Thyroid gland (tissue), 4 donors: ENCODE measurements around the gene FGF3. TPM values are rescaled to one million over a fixed set of nuclear protein-coding genes. Genes with fewer than 3 reads are reported as not detected.

ENCODE experiments used
- DNase-seq, 2 donors: peaks; one replicate each; pipeline ENCODE4 v3.0.0-alpha.2; 2019
- H3K27ac ChIP-seq, 3 donors: fragments of 200-600 bp; sonication (generic); 1 replicate in 2 of 3; 2 replicates in 1 of 3; pipeline ENCODE4 v1.5.1; 2016 to 2019; ENCODE audit warnings: mild to moderate bottlenecking in 1 of 3, moderate library complexity in 1 of 3
- H3K27me3 ChIP-seq: fragments of 200-600 bp; sonication (generic); one replicate; pipeline ENCODE4 v1.5.1; 2019
- H3K36me3 ChIP-seq, 2 donors: fragments of 200-600 bp; sonication (generic); one replicate each; pipeline ENCODE4 v1.5.1; 2016 to 2019
- H3K4me1 ChIP-seq, 2 donors: fragments of 200-600 bp; sonication (generic); one replicate each; pipeline ENCODE4 v1.5.1; 2017 to 2019
- H3K4me3 ChIP-seq, 3 donors: fragments of 200-600 bp; sonication (generic); replicated peaks in 1 of 3; 1 replicate in 2 of 3; 2 replicates in 1 of 3; pipeline ENCODE4 v1.5.1; 2016; ENCODE audit warnings: mild to moderate bottlenecking in 1 of 3
- H3K9me3 ChIP-seq: fragments of 200-600 bp; sonication (generic); one replicate; pipeline ENCODE4 v1.5.1; 2017
- POLR2A ChIP-seq, 2 donors: fragments of 450-650 bp; IDR thresholded peaks; one replicate each; pipeline ENCODE4 v1.6.1; 2017; ENCODE audit warnings: antibody characterized with exemption in 2 of 2, mild to moderate bottlenecking in 2 of 2, moderate library complexity in 1 of 2
- WGBS, 2 donors: methylation state at CpG; one replicate each; pipeline ENCODE4 v1.1.5; 2017; 5-methylcytosine and 5-hydroxymethylcytosine counted together
- intact Hi-C: fragments of 100-400 bp; cut with DNase I; formaldehyde crosslinking; loops from one replicate; pipeline ENCODE4 v1.15.1; 2023
- total RNA-seq, 4 donors: library from RNA; depleted of rRNA; stranded (reverse); fragments of >200 nt; gene quantifications; one replicate each; pipeline ENCODE4 v1.2.3, GENCODE V29; 2016
- TF ChIP-seq, protein P1 (sequence below), 6 experiments: fragments of 200-600 bp in 3 of 6; fragments of 450-650 bp in 3 of 6; sonication (generic) in 3 of 6; IDR thresholded peaks; one replicate each; pipeline ENCODE4 v1.5.1; 2016 to 2019; ENCODE audit warnings: antibody characterized with exemption in 6 of 6, mild to moderate bottlenecking in 2 of 6, inconsistent platforms in 1 of 6, moderate library complexity in 1 of 6

FGF3 gene
- not detected for total RNA-seq

DNA sequence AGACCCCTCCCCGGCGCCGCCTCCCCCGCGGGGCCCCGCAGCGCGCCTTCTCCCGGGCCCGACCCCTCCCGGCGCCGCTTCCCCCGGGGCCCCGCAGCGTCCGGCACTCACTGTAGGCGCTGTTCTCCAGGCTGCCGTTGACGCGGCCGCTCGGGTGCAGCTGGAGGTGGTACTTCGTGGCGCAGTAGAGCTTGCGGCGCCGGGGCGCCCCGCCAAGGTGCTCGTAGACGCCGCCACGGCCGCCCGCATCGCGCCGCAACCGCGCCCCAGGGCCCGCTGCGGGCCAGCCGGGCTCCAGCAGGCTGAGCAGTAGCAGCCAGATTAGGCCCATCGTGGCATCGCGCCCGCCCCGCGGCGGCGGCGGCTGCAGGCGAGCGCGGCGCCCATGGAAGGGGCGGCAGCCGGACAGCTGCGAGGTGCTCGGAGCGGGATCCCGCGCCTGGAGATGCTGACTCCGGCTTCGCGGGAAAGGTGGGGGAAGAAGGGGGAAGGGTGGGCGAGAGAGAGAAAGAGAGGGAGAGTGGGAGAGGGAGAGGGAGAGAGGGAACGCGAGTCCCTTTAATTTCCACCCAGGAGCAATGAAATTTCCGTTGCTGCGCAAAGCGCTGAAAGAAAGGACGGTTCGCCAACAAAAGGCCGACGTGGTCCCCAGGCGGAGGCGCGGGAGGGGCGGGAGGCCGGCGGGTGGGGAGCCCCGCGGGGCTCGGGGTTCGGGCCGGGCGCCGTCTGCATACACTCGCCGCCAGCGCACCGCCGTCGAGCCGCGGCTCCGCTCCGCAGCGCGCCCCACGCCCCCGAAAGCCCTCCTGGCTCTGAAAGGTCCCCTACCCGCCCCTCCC, at the start of gene FGF3:
FGF3 (minus strand) TSS at position 814 of the 839 bp plus-strand sequence; CDS start at position 331, 483 bp downstream.
- TF ChIP-seq, protein P1, sequence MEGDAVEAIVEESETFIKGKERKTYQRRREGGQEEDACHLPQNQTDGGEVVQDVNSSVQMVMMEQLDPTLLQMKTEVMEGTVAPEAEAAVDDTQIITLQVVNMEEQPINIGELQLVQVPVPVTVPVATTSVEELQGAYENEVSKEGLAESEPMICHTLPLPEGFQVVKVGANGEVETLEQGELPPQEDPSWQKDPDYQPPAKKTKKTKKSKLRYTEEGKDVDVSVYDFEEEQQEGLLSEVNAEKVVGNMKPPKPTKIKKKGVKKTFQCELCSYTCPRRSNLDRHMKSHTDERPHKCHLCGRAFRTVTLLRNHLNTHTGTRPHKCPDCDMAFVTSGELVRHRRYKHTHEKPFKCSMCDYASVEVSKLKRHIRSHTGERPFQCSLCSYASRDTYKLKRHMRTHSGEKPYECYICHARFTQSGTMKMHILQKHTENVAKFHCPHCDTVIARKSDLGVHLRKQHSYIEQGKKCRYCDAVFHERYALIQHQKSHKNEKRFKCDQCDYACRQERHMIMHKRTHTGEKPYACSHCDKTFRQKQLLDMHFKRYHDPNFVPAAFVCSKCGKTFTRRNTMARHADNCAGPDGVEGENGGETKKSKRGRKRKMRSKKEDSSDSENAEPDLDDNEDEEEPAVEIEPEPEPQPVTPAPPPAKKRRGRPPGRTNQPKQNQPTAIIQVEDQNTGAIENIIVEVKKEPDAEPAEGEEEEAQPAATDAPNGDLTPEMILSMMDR (IDR thresholded peaks at IDR 0.05) = no peak
- no peak for TF ChIP-seq POLR2A (IDR thresholded peaks at IDR 0.05)
- H3K27me3 ChIP-seq = peaks cover 5% of the 10 kb centered on the region
- intact Hi-C loops = no loop called here
- WGBS, 2 donors = 2 to 3% methylated on average over 25 to 52 of the region's 105 CpGs
- H3K27ac ChIP-seq = no peak within 1 kb of the TSS
- no peak within 1 kb of the TSS for H3K4me3 ChIP-seq
- no peak for DNase-seq
- H3K4me1 ChIP-seq = no peaks in the 10 kb centered on the region
- H3K36me3 ChIP-seq = no peaks in the 10 kb centered on the region
- no peaks in the 10 kb centered on the region for H3K9me3 ChIP-seq

DNA sequence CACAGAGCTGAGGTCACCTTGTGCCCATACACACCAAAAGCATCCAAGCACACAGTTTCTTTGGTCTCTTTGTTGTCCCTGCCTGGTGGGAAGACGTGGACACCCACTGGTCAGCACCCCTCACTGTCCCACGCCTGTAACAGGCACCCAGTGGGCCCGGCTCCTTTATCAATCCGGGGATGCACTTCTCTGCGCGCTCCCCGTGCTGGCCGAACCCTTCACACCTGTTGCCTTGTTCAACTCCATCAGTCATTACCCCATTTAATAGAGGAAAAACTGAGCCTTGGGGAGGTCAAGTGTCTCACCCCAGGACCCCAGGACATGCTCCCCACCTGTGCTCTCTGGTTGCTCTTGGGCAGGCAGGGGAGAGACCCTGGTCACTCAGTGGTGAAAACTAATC, 49.7 kb upstream of the FGF3 start:
- H3K4me3 ChIP-seq = no peak overlapping the region
- no peak for TF ChIP-seq POLR2A (IDR thresholded peaks at IDR 0.05)
- TF ChIP-seq, protein P1 (IDR thresholded peaks at IDR 0.05) = no peak
- intact Hi-C loops = no loop called here
- no peaks in the 10 kb centered on the region for H3K27me3 ChIP-seq
- no peaks in the 10 kb centered on the region for H3K9me3 ChIP-seq
- no peaks in the 10 kb centered on the region for H3K4me1 ChIP-seq
- H3K27ac ChIP-seq = no peak overlapping the region
- 79 to 91% methylated on average over 8 of the region's 8 CpGs for WGBS, 2 donors
- no peaks in the 10 kb centered on the region for H3K36me3 ChIP-seq
- no peak for DNase-seq

DNA sequence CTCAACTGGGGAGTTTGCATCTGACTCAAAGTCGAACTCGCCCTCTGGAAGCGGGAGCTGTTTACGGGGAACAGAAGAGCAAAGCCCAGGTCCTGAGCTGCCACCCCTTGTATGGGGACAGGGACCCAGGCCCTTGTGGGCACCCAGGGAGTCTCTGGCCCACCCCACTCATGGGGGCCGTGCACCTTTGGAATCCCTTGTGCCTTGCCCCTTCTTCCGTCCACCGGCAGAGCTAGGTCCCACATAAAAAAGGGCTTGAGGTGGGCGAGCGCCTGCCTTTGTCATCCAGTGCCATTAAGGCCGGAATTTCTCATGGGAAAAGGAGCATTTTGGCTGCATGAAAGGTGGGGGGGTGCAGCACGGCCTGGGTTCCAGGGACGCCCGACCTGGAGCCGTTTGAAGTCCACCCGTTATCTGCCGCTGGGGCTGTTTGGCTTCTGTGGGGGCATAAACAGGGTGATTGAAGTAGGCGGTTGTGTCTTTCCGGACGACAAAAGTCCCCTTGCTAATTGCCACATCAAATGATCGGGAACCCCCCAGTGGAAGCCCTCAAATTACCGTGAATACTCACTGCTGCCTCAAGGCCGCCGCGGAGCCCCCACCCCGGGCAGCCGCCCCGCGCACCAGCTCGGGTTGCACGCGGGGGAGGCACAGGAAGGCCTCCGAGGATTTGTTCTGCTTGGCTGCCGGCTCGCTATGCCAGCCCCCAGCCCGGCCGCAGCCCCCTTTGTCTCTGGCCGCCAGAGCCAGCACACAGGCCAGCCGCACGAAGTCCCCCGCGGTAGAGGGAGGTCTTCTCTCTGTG, 49.0 kb upstream of the FGF3 start:
- no peaks in the 10 kb centered on the region for H3K27me3 ChIP-seq
- TF ChIP-seq POLR2A (IDR thresholded peaks at IDR 0.05) = no peak
- TF ChIP-seq, protein P1 (IDR thresholded peaks at IDR 0.05) = no peak

DNA sequence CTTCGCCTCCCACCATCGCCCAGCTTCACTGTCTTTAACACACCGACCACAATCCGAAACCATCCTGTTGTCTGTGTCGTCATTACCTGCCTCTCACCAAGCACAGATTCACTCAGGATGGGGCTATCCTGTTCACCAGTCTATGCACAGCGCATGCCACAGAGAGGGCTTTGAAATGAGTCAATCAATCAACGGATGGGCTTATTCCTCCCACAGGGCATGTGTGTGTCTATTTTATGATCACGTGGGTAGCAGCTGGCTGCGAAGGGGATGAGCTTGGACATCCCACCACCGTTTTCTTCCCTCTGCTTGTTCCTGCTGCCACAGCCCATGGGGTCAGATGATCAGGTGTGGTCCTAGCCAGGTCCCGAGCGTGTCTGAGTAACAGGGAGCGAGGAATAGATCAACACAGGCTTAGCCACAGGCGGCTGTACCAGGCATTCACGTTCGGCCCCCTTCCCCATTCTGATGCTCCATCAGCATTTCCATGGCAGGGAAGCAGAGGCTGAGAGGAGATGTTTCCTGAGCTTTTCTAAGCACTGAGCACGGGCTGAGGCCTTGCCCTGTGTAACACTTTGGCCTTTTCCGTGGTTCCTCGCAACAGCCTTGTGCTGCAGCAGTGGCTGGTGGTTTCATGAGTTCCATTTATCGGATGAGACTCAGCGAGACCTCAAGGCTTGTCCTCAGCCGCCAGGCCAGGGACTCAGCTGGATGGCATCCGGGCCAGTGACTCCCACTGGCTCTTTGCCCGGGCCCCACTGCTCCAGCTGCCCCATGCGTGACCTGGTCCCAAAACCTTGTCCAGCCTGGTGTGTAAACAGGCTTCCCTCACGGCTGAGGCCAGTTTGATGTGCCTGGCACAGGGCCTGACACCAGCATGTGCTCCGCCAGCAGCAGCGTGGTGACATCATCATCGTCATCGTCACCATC, 48.1 kb upstream of the FGF3 start:
- no peaks in the 10 kb centered on the region for H3K27me3 ChIP-seq

More for the DNA sequence above, 49.0 kb upstream of the FGF3 start:
- Histone ChIP-seq H3K4me3 (no peak overlapping the region), H3K9me3 (no peaks in the 10 kb centered on the region), H3K4me1 (no peaks in the 10 kb centered on the region), H3K36me3 (no peaks in the 10 kb centered on the region), H3K27ac (no peak overlapping the region)
- no peak for DNase-seq
- 45 to 69% methylated on average over 17 to 20 of the region's 41 CpGs for WGBS, 2 donors
- intact Hi-C loops = no loop called here

More for the DNA sequence above, 48.1 kb upstream of the FGF3 start:
- no peaks in the 10 kb centered on the region for H3K4me1 ChIP-seq
- no peaks in the 10 kb centered on the region for H3K9me3 ChIP-seq
- no peak overlapping the region for H3K27ac ChIP-seq
- intact Hi-C loops = no loop called here
- H3K36me3 ChIP-seq = no peaks in the 10 kb centered on the region
- DNase-seq = no peak
- WGBS, 2 donors = 87 to 88% methylated on average over 29 to 30 of the region's 30 CpGs
- H3K4me3 ChIP-seq = no peak overlapping the region
- TF ChIP-seq, protein P1 (IDR thresholded peaks at IDR 0.05) = no peak
- no peak for TF ChIP-seq POLR2A (IDR thresholded peaks at IDR 0.05)
